ENCODE data around the gene VASN. TPM values are rescaled to one million over a fixed set of nuclear protein-coding genes. Genes with fewer than 3 reads are reported as not detected.

The VASN gene
- total RNA-seq, 4 donors from 2014 or later = 10.8 to 40.0 (median 25.8) TPM

GRCh38 chr16:4409081-4409932, 37.7 kb downstream of the VASN start:
- TF ChIP-seq CTCF (IDR thresholded peaks at IDR 0.05) = no peak
- no peak for ATAC-seq (ENCODE audit: low FRiP score)
- DNase-seq (ENCODE audit: low spot score) = no peak

- DNase-seq (ENCODE audit: low spot score) = no peak
- no peak for TF ChIP-seq CTCF (IDR thresholded peaks at IDR 0.05)
- ATAC-seq (ENCODE audit: low FRiP score) = no peak
These were observed 38.9 kb downstream of the VASN start for GRCh38 chr16:4410335-4411075.

DNA sequence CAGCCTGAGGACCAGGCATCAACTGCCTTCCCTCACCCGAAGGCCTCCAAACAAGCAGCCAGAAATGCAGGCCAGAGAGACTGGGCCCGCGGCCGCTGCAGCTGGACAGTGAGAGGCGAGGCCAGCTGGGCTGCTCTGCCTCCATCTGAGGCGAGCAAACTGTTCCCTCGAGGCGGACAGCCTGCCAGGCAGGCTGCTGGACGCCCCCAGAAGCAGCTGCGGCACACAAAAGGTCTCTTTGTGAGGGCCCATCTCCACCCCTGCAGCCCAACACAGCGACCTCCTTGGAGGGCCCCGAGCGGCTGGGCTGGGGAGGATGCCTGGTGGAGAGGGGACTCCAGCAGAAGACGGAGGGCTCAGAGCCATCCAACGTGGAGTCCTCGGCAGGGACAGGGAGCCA, 40.0 kb downstream of the VASN start:
- DNase-seq (ENCODE audit: low spot score) (no peak), ATAC-seq (ENCODE audit: low FRiP score) (no peak)
- TF ChIP-seq CTCF (IDR thresholded peaks at IDR 0.05) = no peak

- TF ChIP-seq CTCF (IDR thresholded peaks at IDR 0.05) = no peak
- no peak for DNase-seq (ENCODE audit: low spot score)
- no peak for ATAC-seq (ENCODE audit: low FRiP score)
These were observed 40.5 kb downstream of the VASN start for GRCh38 chr16:4412159-4412558.

DNA sequence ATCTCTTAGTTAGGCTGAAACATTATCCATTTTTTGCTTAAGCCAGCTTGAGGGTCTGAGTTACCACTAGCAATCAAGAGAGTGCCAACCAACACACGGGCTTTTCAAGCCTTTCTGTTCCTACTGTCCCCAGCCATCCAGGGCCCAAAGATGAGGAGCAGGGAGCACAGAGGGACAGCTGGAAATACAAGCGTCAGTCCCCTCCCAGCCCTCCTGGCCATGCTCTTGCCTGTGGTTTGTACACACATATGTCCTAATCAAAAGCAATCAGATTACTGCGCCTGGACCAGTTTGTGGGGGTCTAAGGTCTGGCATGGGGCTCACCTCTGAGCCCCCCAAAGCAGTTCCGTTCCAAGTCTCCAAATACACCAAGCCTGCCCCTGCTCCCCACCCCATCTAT, 41.2 kb downstream of the VASN start:
- DNase-seq (ENCODE audit: low spot score) = no peak
- no peak for ATAC-seq (ENCODE audit: low FRiP score)
- TF ChIP-seq CTCF (IDR thresholded peaks at IDR 0.05) = no peak

DNA sequence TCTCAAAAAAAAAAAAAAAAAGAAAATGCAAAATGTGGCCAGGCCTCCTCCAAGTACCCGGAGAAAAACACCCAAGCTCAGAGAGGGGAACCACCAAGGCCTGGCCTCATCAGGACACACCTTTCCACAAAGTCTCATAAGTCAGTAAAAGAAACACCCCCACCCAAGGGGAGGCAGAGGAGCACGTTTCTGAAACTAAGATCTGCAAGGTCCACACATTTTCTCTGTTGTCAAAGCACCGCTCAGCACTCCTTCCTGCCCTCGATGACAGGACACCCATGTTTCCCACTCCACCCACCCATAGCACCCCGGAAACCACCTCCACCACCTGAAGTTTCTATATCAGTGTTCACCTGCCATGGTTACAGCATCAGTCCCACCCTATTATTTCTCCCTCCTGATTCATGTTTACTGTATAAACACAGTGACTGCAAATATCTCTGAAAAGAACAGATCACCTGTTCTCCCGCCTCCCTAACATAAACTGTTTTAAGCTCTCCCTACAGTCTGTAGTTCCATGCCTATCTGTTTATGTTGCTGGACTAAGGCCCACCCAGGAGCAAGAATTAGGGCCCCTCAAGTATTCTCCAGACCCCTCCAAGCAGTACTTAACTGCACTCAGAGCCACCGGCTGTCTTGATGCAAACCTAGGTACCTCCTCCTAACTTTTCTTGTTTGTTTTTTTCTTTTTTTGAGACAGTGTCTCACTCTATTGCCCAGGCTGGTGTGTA, 42.7 kb downstream of the VASN start:
- ATAC-seq (ENCODE audit: low FRiP score) (no peak), DNase-seq (ENCODE audit: low spot score) (no peak)
- TF ChIP-seq CTCF (IDR thresholded peaks at IDR 0.05) = no peak
